Measurements from ENCODE around the gene CACUL1. TPM values are rescaled to one million over a fixed set of nuclear protein-coding genes. Genes with fewer than 3 reads are reported as not detected.
"Not testable (repeated sequence)": the region's sequence is repeated elsewhere in the genome, so short reads cannot be mapped to it uniquely, and the experiment has no call there.

CACUL1 gene
- 6.8 TPM for polyA plus RNA-seq (2012; ENCODE audit: low read depth, missing spikeins)

GRCh38 chr10:118754556-118755423 is at the start of gene CACUL1:
Gene CACUL1, minus strand, starts transcription at chr10:118754970. Its CDS starts 208 bp downstream, at chr10:118754762.
- peak; percentile 100 for FAIRE-seq
- peak; percentile 97 for DNase-seq (ENCODE audit: insufficient read length, low spot score)
- peak; percentile 91 for TF ChIP-seq TAF1 (IDR thresholded peaks at IDR 0.05; ENCODE audit: low read depth, low read length)
- TF ChIP-seq POLR2A (IDR thresholded peaks at IDR 0.05; ENCODE audit: low read depth, low read length) = peak; percentile 70
- peak; percentile 13; the same call in 1 of the 2 replicates for TF ChIP-seq POLR2AphosphoS5 (IDR thresholded peaks at IDR 0.05; ENCODE audit: low read depth, low read length)
- peak; percentile 31 for TF ChIP-seq PAX5 (IDR thresholded peaks at IDR 0.05; ENCODE audit: insufficient read depth, low read length, severe bottlenecking)
- TF ChIP-seq POU2F2 (IDR thresholded peaks at IDR 0.05; ENCODE audit: low read depth, low read length) = 0 out of 2 replicates have a peak, but pooled peaks have one; percentile 29
- TF ChIP-seq SPI1 (IDR thresholded peaks at IDR 0.05; ENCODE audit: low read depth, low read length) = no peak

- no peak for FAIRE-seq
- TF ChIP-seq TAF1 (IDR thresholded peaks at IDR 0.05; ENCODE audit: low read depth, low read length) (no peak), POLR2AphosphoS5 (IDR thresholded peaks at IDR 0.05; ENCODE audit: low read depth, low read length) (no peak), POU2F2 (IDR thresholded peaks at IDR 0.05; ENCODE audit: low read depth, low read length) (no peak), POLR2A (IDR thresholded peaks at IDR 0.05; ENCODE audit: low read depth, low read length) (no peak), SPI1 (IDR thresholded peaks at IDR 0.05; ENCODE audit: low read depth, low read length) (no peak)
- no peak for DNase-seq (ENCODE audit: insufficient read length, low spot score)
Measured at GRCh38 chr10:118804262-118804773, 49.5 kb upstream of the CACUL1 start.

- no peak for DNase-seq (ENCODE audit: insufficient read length, low spot score)
- FAIRE-seq = no peak
- TF ChIP-seq POU2F2 (IDR thresholded peaks at IDR 0.05; ENCODE audit: low read depth, low read length) (no peak), PAX5 (IDR thresholded peaks at IDR 0.05; ENCODE audit: insufficient read depth, low read length, severe bottlenecking) (no peak), POLR2A (IDR thresholded peaks at IDR 0.05; ENCODE audit: low read depth, low read length) (no peak), POLR2AphosphoS5 (IDR thresholded peaks at IDR 0.05; ENCODE audit: low read depth, low read length) (no peak), SPI1 (IDR thresholded peaks at IDR 0.05; ENCODE audit: low read depth, low read length) (no peak)
Measured at GRCh38 chr10:118802126-118802793, 47.5 kb upstream of the CACUL1 start.

- no peak for TF ChIP-seq PAX5 (IDR thresholded peaks at IDR 0.05; ENCODE audit: insufficient read depth, low read length, severe bottlenecking)
- no peak for TF ChIP-seq SPI1 (IDR thresholded peaks at IDR 0.05; ENCODE audit: low read depth, low read length)
- no peak for TF ChIP-seq POU2F2 (IDR thresholded peaks at IDR 0.05; ENCODE audit: low read depth, low read length)
- TF ChIP-seq POLR2A (IDR thresholded peaks at IDR 0.05; ENCODE audit: low read depth, low read length) = no peak
- TF ChIP-seq POLR2AphosphoS5 (IDR thresholded peaks at IDR 0.05; ENCODE audit: low read depth, low read length) = no peak
- no peak for TF ChIP-seq TAF1 (IDR thresholded peaks at IDR 0.05; ENCODE audit: low read depth, low read length)
- no peak for FAIRE-seq
- no peak for DNase-seq (ENCODE audit: insufficient read length, low spot score)
Measured at GRCh38 chr10:118800920-118801319, 46.1 kb upstream of the CACUL1 start.

- TF ChIP-seq POU2F2 (IDR thresholded peaks at IDR 0.05; ENCODE audit: low read depth, low read length) (no peak), TAF1 (IDR thresholded peaks at IDR 0.05; ENCODE audit: low read depth, low read length) (no peak), POLR2AphosphoS5 (IDR thresholded peaks at IDR 0.05; ENCODE audit: low read depth, low read length) (no peak), SPI1 (IDR thresholded peaks at IDR 0.05; ENCODE audit: low read depth, low read length) (no peak)
- FAIRE-seq (no peak), DNase-seq (ENCODE audit: insufficient read length, low spot score) (no peak)
Measured at GRCh38 chr10:118799777-118800176, 45.0 kb upstream of the CACUL1 start.

GRCh38 chr10:118798231-118798662 is 43.5 kb upstream of the CACUL1 start:
- no peak for TF ChIP-seq POLR2A (IDR thresholded peaks at IDR 0.05; ENCODE audit: low read depth, low read length)
- TF ChIP-seq POLR2AphosphoS5 (IDR thresholded peaks at IDR 0.05; ENCODE audit: low read depth, low read length) = no peak
- TF ChIP-seq POU2F2 (IDR thresholded peaks at IDR 0.05; ENCODE audit: low read depth, low read length) = no peak
- TF ChIP-seq PAX5 (IDR thresholded peaks at IDR 0.05; ENCODE audit: insufficient read depth, low read length, severe bottlenecking) = no peak
- TF ChIP-seq SPI1 (IDR thresholded peaks at IDR 0.05; ENCODE audit: low read depth, low read length) = no peak
- no peak for TF ChIP-seq TAF1 (IDR thresholded peaks at IDR 0.05; ENCODE audit: low read depth, low read length)
- DNase-seq (ENCODE audit: insufficient read length, low spot score) = no peak
- FAIRE-seq = no peak

- DNase-seq (ENCODE audit: insufficient read length, low spot score); FAIRE-seq: not testable (repeated sequence)
Measured at GRCh38 chr10:118794971-118795370, 40.2 kb upstream of the CACUL1 start.

- TF ChIP-seq SPI1 (IDR thresholded peaks at IDR 0.05; ENCODE audit: low read depth, low read length) = no peak
- FAIRE-seq (no peak), DNase-seq (ENCODE audit: insufficient read length, low spot score) (no peak)
Measured at GRCh38 chr10:118793545-118793944, 38.8 kb upstream of the CACUL1 start.

GRCh38 chr10:118792526-118792925 is 37.8 kb upstream of the CACUL1 start:
- TF ChIP-seq PAX5 (IDR thresholded peaks at IDR 0.05; ENCODE audit: insufficient read depth, low read length, severe bottlenecking) = no peak
- FAIRE-seq = no peak
- no peak for DNase-seq (ENCODE audit: insufficient read length, low spot score)

GRCh38 chr10:118790058-118790457 is 35.3 kb upstream of the CACUL1 start:
- TF ChIP-seq POLR2AphosphoS5 (IDR thresholded peaks at IDR 0.05; ENCODE audit: low read depth, low read length) = no peak
- no peak for TF ChIP-seq POLR2A (IDR thresholded peaks at IDR 0.05; ENCODE audit: low read depth, low read length)
- no peak for TF ChIP-seq PAX5 (IDR thresholded peaks at IDR 0.05; ENCODE audit: insufficient read depth, low read length, severe bottlenecking)
- no peak for TF ChIP-seq SPI1 (IDR thresholded peaks at IDR 0.05; ENCODE audit: low read depth, low read length)
- no peak for TF ChIP-seq TAF1 (IDR thresholded peaks at IDR 0.05; ENCODE audit: low read depth, low read length)
- TF ChIP-seq POU2F2 (IDR thresholded peaks at IDR 0.05; ENCODE audit: low read depth, low read length) = no peak
- no peak for FAIRE-seq
- no peak for DNase-seq (ENCODE audit: insufficient read length, low spot score)

Data from GM12891 (cell line).